Pulmonary artery endothelial cell (primary cell): Measurements from ENCODE around the gene KIFC1. TPM values are rescaled to one million over a fixed set of nuclear protein-coding genes. Genes with fewer than 3 reads are reported as not detected.
A peak's percentile ranks its signal among the peaks of the same experiment; 100 is the strongest.
"Not testable (repeated sequence)": the region's sequence is repeated elsewhere in the genome, so short reads cannot be mapped to it uniquely, and the experiment has no call there.

Experiments used
- DNase-seq: peaks from one replicate; pipeline ENCODE4 v3.0.0-alpha.2; 2011; ENCODE audit warnings: low read depth, low spot score
- total RNA-seq: library from RNA; depleted of rRNA; stranded (reverse); fragments of >200 nt; gene quantifications from 2 replicates; pipeline ENCODE4 v1.2.3, GENCODE V29; 2014

Gene KIFC1
- total RNA-seq, 1 donor from 2014 or later, result 19.9 TPM

DNA sequence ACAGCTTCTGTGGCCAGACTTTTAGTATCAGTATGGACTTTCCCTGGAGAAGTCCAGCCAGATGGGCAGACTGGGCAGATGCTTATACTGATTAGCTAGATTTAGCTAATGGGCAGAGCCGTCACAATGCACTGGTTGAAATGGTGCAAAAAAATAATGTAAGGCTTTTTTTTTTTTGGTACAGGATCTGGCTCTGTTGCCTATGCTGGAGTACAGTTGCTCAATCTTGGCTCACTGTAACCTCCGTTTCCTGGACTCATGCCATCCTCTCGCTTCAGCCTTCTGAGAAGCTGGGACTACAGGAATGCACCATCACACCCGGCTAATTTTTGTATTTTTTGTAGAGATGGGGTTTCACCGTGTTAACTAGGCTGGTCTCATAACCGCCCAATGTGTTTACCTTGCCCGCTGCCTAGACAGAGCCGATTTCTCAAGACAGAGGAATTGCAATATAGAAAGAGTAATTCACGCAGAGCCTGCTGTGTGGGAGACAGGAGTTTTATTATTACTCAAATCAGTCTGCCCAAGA lies 16.4 kb upstream of the KIFC1 start:
- DNase-seq, result peak; percentile 17

DNA sequence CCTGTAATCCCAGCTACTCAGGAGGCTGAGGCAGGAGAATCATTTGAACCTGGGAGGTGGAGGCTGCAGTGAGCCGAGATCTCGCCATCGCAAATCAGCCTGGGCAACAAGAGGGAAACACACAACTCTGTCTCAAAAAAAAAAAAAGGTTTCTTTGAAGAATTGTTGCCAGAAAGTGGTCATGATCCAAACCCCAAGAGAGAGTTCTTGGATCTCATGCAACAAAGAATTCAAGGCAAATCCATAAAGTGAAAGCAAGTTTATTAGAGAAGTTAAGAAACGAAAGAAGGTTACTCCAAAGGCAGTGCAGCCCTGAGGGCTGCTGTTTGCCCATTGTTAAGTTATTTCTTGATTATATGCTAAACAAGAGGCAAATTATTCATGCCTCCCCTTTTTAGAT lies 14.5 kb upstream of the KIFC1 start:
- DNase-seq, result no peak

DNA sequence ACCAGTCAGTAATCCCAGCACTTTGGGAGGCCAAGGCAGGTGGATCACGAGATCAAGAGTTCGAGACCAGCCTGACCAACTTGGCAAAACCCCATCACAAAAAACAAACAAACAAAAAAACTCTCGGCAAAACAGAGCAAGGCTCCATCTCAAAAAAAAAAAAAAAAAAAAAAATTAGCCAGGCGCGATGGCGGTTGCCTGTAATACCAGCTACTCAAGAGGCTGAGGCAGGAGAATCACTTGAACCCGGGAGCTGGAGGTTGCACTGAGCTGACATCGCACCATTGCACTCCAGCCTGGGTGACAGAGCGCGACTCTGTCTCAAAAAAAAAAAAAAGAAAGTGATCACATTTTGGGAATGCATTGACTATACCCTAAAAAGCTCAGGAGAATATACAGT lies 12.4 kb upstream of the KIFC1 start:
- not testable (repeated sequence) for DNase-seq

DNA sequence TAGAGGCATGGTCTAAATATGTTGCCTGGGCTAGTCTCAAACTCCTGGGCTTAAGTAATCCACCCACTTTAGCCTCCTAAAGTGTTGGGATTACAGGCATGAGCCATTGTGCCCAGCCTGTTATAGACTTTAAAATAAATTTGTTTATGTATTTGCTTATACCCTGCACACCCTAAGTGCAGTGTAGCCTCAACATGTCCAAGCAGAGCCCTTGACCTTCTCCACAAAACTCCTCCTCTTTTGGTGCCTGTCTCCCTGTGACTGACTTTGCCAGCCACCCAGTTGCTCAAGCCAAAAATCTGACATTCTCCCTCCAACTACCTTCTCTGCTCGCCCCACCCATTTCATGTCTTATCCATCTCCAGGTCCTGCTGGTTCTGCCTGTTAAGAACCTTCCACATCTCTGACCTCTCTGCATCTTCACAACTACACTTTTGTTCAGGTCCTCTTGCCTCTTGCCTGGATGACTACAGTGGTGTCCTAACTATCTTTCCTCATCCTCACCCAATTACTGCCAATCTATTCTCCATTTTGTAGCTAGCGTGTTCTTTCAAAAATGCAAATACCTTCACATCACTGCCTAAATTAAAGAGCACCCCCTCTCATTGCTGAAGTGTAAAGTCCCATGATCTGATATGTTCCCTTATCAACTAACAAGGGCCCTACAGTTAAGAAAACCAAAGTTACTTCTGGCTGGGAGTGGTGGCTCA lies 11.2 kb upstream of the KIFC1 start:
- no peak for DNase-seq

DNA sequence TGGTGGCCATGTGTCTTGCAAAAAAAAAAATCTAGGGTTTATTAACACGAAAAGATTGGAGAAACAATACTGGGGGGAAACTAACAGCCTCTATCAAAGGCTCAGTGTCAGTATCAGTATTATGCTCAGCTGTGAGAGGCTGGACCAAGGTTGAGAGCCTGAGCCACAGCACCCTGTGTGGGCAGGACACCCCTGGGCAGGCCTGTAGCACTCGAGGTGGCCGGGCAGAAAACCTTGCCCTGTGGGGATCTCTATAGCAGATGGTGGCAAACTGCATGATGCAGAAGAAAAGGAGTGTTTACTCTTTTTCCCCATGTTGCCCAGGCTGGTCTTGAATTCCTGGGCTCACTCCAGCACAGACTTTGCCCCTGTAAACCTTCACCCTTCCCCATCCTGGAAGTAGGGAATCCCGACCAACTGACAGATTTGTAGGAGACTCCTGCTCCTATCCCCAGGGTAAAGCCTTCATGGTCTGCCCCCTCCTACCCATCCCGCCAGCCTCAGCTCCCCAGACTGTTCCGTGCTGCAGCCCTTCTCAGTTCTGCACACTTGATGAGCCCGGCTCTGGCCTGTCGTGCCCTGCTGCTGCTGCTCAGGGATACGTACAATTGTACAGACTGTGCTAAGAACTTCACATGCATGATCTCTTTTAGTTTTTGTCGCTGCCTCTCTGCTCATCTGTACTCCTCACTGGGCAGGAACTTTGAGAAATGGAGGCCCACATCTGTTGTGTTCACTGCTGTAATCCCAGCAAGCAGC lies 8.0 kb upstream of the KIFC1 start:
- no peak for DNase-seq

DNA sequence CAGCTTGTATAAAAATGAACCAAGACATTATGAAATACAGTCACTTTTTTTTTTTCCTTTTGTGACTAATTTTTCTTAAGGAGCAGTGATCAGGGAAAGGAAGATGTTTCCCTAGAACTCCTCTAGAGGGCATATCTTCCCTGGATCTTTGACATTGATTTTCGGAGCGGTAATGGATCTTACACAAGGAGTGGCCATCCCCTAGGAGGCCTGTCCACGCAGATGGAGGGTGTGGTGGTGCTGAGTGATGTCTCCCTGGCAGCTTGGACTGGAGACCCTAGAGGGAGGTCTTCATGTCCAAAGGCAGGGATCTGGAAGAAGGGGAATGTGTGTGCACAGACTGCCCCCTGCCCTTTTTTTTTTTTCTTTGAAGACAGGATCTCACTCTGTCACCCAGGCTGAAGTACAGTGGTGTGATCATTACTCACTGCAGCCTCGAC lies 7.0 kb upstream of the KIFC1 start:
- no peak for DNase-seq

DNA sequence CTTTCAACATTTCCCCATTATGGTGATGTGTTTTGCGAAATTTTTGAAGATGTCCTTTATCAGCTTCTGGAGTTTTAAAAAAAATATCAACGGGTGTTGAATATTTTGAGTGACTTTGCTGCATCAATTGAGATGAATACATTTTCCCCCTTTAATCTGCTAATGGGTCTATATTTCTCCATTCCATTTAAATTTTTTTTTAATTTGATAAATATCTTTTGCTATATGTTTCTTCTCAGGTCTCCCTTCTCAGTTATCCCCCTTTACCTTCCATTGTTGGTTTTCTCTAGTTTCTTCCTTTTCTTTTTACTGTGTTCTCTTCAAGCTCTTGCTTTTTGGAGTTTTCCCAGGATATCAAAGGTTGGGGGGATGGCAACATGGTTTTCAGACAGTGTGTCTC lies 1.4 kb upstream of the KIFC1 start:
- DNase-seq, result no peak

DNA sequence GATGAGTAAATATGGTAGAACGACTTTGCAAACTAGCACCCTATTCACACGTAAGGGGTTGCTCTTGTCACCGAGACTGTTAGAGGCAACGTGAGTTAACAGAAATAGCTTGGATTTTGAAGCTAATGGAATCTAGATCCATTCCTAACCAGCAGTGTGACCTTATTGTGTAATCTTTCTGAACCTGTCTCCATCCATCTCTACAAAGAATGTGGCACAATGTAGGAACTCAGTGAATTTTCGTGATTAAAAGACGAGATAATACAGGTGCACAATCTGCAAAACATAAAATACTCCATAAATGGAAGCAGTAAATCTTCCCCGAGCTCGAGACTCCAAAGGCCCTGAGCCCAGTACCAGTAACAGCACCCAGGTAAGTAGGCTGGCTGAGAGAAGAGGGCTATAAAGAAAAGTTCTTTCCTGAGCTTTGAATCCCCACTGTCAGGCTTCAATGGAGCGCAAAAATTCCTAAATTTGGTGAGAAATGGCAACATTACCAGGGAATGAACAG lies 801 bp upstream of the KIFC1 start:
- no peak for DNase-seq

DNA sequence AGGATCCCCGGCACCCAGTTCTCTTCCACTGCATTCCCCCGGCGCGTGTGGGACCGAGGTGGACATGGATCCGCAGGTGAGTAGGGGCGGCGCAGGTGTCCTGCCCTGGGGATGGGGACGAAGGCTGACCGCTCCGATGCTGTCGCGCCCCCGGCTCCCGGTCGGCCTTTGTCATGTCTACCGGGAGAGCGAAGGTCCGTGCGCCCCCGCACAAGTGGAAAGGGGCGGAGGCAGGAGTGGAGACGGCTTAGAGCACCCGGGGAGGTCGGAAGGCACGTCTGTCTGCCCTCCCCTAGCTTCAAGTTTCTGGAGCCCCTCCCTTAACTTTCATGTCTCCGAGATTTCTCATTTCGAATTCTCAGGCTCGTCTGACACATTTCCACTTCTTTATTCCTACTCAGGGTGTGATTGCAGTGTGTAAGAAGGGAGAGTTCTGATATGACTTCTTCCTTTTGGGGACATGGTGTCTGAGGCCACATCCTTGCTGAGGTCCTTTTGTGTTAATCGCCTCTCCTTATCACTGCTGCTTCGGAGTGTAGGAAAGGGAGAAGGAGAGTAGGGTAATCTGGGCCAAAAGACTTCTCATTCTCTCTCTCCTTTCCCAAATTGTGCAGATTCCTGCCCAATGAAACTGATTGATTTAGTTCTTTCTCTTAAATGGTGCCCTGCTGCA lies 435 bp downstream of the KIFC1 start:
- no peak for DNase-seq

DNA sequence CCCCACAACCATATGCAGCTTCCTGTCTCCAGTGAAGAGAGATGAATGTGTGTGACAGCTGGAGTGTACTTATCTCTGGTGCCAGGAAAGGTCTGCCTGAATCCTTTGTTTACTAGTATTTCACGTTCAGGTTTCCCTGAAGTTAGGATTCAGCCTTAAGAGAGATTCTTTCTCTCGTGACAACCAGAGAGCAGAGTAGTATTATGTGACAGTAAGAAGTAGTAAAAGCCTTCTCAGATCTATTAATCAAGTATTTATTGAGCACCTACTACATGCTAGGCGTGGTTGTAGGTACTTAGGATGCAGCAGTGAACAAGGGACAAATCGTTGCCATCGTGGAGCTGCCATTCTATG lies 949 bp downstream of the KIFC1 start:
- no peak for DNase-seq

DNA sequence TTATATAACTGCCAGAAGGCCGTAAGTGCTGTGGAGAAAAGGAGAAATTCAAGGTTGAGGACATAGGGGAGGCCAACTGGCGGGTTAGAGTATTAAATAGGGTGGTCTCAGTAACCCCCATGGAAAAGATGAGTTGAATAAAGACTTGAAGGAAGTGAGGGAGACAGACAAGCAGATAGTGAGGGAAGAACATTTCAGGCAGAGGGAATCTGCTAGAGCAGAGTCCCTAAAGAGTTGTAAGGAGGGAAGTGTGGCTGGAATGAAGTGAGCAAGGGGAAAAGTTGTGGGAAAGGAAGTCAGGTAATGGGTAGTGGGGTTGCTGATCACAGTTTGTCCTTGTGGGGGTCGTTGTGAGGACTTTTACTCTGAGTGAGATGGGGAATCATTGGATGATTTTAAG lies 1.4 kb downstream of the KIFC1 start:
- no peak for DNase-seq

DNA sequence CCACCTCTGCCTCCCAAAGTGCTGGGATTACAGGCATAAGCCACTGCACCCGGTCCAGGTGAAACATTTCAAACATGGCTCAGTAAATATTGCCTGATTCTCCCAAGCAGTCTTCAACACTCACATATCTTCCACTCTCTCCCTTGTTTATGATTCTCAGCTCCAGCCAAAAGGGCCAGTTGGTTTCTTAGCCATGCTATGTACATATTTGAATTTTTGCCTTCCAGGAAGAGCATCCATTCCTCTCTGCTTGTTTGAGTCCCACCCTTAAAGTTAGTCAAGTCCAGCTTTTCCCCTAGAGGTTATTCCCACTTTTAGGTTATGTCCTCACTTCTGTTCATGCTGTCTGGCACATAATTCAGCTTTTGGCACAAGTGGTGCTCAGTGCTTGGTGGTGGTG lies 5.9 kb downstream of the KIFC1 start:
- no peak for DNase-seq

DNA sequence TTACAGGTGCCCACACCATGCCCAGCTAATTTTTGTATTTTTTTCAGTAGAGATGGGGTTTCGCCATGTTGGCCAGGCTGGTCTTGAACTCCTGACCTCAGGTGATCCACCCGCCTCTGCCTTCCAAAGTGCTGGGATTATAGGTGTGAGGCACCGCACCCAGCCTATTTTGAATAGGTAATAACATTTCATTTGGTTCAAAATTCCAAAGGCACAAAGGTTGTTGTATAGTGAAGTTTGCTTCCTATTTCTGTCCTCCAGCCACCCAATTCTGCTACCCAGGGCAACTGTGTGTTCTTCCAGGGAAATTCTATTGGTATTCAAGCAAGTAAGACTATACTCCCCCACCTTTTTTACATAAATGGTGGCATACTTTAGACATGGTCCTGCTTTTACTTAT lies 7.0 kb downstream of the KIFC1 start:
- not testable (repeated sequence) for DNase-seq

DNA sequence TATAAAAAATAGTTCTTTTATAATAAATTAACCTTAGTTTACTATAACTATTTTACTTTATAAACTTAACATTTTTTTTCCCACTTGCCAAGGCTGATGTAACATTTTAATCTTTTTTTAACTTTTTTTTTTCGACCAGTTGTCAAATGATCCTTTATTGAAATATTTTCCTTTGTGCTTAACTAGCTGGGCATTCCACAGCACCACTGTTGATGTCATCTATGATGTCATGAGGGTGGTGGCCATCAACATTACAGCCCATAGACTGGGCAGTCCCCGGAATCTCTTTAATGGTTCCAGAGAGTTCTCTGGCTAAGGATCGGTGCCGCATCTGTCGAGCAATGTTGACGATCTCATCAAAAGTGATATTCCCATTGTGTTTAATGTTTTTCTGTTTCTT lies 8.3 kb downstream of the KIFC1 start:
- DNase-seq, result not testable (repeated sequence)

DNA sequence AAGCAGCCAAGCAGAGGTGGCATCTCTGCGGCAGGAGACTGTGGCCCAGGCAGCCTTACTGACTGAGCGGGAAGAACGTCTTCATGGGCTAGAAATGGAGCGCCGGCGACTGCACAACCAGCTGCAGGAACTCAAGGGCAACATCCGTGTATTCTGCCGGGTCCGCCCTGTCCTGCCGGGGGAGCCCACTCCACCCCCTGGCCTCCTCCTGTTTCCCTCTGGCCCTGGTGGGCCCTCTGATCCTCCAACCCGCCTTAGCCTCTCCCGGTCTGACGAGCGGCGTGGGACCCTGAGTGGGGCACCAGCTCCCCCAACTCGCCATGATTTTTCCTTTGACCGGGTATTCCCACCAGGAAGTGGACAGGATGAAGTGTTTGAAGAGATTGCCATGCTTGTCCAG lies 13.3 kb downstream of the KIFC1 start:
- no peak for DNase-seq

DNA sequence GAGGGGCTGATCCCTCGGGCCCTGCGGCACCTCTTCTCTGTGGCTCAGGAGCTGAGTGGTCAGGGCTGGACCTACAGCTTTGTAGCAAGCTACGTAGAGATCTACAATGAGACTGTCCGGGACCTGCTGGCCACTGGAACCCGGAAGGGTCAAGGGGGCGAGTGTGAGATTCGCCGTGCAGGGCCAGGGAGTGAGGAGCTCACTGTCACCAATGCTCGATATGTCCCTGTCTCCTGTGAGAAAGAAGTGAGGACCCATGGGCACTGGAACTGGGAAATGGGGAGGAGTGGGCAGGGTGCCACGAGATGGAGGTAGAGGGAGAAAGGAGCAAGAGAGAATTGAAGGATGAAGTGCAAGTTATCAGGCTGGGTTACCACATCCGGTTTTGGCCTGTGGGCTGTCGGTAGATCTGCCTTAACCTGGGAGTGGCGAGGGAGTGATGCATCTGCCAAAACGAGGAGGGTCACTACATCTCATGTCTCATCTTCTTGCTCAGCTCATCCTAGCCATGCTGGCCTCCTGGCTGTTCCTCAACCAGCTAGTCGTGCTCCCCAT lies 13.8 kb downstream of the KIFC1 start:
- no peak for DNase-seq

DNA sequence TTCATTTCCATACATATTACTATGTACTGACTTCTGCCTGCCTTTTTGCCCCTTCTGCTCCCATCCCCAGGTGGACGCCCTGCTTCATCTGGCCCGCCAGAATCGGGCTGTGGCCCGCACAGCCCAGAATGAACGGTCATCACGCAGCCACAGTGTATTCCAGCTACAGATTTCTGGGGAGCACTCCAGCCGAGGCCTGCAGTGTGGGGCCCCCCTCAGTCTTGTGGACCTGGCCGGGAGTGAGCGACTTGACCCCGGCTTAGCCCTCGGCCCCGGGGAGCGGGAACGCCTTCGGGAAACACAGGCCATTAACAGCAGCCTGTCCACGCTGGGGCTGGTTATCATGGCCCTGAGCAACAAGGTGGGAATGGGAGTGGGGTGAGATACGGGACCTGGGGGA lies 14.5 kb downstream of the KIFC1 start:
- no peak for DNase-seq

DNA sequence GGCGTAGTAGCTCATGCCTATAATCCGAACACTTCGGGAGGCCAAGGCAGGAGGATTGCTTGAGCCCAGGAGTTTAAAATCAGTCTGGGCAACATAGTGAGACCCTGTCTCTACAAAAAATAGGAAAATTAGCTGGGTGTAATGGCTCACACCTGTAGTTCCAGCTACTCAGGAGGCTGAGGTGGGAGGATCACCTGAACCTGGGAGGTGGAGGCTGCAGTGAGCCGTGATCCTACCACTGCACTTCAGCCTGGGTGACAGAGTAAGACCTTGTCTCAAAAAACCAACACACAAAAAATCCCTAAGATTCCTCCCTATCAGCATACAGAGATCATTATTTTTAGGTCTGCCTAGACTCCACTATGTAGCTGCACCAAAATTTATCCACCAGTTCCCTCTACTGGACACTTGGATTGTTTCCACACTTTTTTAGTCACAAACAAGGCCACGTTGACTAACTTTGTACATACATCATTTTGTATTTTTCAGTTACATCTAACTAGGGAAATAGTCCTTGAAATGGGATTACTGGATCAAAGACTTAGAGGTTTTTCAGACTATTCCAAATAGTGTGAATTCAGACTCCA lies 15.6 kb downstream of the KIFC1 start:
- DNase-seq, result no peak

DNA sequence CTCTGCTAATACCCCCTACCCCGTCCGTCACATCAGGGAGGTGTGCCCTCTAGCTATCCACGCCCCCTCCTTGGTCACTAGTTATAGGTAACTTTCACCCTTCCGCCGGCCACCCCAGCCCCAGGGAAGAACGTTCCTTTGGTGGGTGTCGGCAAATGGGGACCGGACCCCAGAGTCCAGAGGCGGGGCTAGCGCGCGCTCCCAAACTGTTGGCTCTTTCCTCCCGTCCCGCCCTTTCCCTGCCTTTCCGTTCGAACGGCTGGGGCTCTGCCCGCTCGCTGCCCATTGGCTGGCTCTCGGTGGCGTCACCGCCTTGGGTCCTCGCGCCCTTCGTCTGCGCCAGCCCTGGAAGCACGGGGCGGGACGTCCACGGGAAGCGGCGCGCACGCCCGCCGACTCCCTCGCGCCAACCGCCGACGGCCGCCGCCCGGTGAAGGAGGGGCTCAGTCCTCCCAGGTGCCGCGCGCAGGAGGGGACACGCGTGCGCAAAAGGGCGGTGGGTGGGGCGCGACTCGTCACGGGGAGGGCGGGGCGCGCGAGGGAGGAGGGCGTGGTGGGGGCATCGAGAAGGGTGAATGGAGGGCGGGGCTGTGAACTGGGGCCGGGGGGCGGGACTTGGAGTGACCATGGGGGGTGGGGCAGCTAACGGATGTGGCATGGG lies 18.6 kb downstream of the KIFC1 start:
- DNase-seq, result peak; percentile 90

DNA sequence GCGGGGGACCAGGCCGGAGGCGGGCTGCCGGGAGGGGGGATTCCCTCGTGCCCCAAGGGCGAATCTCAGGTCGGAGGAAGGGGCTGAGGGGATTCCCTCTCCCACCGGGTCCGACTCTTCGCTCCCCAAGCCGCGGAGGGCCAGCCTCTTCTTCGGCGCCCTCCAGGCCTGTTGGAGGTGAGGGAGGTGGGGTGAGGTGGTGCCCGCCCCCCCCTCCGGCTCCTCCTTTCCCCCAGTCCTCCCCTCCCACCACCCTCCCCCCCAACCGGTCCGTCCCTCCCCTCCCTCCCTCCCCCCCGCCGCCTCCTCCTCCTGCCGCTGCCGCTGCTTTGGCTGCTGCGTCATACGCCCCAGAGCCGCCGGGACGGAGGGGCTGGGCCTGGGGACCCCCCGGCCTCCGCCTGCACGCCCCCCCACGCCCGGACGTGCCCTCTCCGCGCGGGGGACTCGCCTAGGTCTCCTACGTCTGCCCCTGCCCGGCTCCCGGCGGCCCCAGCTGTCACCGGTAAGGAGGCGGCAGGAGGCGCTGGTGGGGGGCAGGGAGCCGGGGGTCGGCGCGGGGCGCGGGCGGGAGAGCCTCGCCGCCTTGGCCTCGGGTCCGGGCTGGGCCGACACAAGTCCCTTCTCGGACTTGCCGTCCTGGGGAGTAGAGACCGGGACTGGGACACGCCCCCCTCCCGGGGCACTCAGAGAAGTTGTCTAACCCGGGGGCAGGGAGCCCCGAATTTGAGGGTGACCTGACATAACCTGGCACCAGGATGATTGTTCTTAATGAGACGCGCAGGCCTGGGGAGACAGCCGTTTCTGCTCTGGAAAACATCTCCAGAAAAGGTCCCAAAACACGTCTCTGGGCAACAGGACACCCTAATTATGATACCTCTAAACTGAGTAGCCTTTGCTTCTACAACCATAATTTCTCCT lies 19.3 kb downstream of the KIFC1 start, which contains the start of gene PHF1:
Gene PHF1, plus strand, starts transcription at position 304 of the 921 bp plus-strand sequence. CDS start 1,250 bp downstream, outside the sequence.
- peak; percentile 51 for DNase-seq
